COLO668 (cell line): Measurements from ENCODE around the gene FGFR4.
"Not testable (repeated sequence)": the region's sequence is repeated elsewhere in the genome, so short reads cannot be mapped to it uniquely, and the experiment has no call there.

ENCODE experiments used
- DNase-seq: peaks from one replicate; lab custom pipeline; 2025; ENCODE audit not compliant: unreplicated experiment; lab: John Stamatoyannopoulos, UW

Gene FGFR4

DNA sequence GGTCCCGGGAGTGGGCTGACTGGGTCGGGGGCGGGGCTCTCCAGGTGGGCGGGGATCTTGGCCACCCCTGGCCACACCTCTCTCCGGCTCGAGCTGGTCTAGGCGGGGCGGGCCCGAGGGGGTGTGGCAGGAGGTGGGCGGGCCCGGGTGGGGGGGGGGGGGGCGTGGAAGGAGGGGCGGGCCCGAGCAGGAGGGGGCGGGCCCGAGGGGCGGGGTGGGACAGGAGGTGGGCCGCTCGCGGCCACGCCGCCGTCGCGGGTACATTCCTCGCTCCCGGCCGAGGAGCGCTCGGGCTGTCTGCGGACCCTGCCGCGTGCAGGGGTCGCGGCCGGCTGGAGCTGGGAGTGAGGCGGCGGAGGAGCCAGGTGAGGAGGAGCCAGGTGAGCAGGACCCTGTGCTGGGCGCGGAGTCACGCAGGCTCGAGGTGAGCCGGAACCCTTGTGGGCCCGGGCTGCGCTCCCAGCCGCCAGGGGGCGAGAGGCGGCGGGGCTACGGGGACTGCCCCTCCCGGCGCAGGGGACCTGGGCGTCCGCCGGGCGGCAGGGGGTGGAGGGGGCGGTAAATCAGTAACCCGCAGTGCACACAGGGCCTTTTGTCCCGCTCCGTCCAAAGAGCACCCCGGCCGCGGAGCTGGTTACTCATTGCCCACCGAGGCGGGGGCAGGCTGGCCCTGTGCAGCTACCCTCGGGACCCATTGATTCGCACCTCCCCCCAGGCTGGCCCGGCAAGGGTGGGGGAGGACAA lies at the start of gene FGFR4:
TSS of gene FGFR4 (plus strand) at position 262 of the 744 bp plus-strand sequence. CDS start 2,688 bp downstream, outside the sequence.
- DNase-seq = peak; percentile 84

DNA sequence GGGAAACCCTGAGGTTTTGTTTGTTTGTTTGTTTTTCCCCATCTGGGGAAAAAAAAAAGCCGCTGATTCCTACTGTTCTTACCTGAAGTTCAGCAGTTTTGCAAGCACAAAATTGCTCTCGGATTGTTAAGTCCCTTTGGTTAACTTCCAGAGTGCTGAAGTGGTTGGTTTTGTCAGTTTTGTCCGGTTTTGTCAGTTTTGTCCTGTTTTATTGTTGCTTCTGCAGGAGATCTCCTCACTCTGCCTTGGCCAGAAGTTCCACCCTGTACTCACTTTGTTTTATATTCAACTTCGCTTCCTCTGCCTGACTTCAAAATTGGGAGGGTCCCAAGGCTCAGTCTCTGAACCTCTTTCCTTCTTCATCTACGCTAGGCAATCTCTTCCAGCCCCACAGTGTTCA lies 49.8 kb upstream of the FGFR4 start:
- no peak for DNase-seq

DNA sequence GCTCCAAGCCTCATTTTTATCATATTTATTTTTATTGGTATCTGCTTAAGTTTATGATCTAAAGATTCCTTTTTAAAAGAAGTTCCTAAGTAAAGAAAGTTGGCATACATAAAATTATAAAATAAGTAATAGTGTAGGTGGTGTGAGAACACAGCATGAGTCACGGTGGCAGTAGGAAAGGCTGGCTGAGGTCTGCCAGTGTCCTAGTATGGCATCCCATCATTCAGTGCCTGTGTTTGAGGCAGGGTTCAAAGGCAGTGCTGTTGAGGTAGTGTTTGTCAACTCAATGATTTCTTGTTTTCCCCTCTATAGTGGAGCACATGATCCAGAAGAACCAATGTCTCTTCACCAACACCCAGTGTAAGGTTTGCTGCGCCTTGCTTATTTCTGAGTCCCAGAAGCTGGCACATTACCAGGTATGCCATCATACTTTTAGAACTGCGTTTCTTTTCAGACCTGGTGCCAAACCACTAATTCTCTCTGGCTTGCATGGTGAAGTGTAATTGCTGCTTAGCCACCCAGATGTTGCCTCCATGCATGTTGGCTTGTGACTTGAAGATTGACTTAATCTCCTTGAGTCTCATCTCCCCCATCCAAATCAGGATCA lies 45.8 kb upstream of the FGFR4 start:
- DNase-seq = no peak

DNA sequence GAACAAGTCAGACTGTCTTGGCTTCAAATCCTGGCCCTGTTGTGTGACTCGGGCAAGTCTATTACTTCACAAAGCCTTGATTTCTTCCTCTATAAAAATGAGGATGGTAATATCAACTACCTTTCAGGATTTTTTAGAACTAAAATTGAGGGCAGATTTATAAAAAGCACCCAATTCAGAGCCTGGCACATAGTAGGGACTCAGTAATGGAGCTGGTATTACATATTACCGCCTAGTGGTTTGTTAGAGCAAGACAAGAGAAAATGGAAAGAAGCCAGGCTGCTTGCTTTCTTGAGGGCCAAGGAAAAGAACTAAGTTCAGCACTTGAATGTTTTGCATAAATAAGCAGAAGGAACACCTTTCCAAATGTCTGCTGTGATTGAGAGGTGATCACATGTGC lies 44.8 kb upstream of the FGFR4 start:
- DNase-seq = no peak

DNA sequence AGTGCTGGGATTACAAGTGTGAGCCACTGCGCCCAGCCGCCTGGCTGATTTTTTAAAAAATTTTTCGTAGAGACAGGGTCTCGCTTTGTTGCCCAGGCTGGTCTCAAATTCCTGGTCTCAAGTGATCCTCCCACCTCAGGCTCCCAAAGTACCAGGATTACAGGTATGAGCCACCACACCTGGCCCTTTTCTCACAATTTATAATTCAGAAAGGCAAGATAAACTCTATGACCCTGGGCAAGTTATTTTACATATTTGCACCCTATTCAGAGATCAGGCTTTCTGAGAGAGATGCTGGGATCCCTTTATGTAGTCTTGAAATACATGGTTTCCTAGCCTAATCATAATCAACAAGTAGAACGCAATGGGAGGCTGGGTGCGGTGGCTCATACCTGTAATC lies 43.6 kb upstream of the FGFR4 start:
- no peak for DNase-seq

DNA sequence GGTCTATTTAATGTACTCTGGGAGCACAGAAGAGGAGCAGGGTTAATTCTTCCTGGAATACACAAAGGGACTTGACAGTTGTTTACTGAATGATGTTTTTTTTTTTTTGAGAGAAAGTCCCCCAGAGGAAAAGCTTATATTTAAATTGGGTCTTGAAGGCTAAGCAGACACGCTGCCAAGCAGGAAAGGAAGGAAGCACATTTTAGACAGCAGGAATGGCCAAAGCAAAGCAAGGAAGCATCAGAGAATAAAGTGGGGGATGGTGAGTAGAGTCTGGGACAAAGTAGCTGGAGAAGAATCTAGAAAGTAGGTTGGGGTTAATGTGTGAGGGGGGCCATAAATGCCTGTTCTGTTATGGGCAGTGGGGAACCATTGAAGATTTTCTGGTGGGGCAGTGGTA lies 42.8 kb upstream of the FGFR4 start:
- DNase-seq = no peak

DNA sequence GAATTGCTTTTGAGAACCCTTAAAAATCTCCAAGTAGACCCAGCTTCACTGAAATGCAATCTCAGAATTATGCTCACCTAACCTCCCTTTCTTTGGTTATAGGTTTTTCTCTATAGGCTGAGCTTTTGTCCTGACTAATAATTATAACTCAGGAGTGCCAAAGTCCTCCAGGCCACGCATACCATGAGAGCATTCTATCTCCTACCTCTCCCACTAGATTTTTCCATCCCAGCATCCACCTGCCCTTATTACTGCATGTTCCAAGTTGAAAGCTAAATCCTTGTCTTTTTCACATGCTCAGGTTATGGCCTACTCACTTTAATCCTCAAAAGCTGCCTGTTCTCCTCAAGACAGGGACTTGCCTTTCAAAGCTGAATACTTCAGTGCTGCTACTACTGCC lies 42.1 kb upstream of the FGFR4 start:
- no peak for DNase-seq

DNA sequence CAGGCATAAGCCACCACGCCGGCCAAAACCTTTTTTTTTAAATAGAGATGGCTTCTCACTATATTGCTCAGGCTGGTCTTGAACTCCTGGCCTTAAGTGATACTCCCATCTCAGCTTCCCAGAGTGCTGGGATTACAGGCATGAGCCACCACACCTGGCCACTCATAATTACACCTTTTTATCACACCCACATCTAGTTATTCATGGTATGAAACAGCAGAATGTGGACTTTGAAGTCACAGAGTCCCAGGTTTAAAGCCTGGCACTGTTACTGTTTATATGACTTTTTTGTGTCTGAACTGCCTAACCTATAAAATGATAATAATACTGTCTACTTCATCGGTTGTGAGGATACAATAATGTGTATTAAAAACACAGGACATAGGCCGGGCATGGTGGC lies 41.1 kb upstream of the FGFR4 start:
- no peak for DNase-seq

DNA sequence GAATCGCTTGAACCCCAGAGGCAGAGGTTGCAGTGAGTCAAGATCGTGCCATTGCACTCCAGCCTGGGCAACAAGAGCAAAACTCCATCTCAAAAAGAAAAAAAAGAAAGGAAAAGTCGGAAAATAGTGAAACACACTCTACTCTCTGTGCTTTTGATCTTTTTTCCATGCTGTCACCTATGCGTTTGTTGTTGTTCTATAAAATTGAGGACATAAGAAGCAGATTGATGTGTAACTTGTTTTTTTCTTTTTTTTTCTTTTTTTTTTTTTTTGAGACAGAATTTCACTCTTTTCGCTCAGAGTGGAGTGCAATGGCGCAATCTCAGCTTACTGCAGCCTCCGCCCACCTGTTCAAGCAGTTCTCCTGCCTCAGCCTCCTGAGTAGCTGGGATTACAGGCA lies 38.2 kb upstream of the FGFR4 start:
- DNase-seq = not testable (repeated sequence)

DNA sequence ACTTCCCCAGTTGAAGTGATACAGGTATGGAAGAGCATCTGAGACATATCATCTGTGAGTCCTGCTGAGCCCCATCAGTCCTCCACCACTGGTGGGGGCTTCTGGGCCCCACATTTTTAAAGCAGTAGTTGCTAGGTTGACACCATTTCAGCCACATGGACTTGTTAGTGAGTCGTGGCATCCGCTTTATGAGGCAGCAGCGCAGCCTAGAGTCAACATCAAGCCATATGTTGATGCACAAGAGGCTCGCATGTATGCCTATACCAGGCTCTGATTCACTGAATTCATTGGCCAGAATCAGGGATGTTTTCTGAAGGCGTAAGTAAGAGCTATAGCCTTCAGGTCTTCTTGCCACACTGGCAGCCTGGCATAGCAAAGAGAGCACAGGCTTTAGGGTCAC lies 37.4 kb upstream of the FGFR4 start:
- no peak for DNase-seq

DNA sequence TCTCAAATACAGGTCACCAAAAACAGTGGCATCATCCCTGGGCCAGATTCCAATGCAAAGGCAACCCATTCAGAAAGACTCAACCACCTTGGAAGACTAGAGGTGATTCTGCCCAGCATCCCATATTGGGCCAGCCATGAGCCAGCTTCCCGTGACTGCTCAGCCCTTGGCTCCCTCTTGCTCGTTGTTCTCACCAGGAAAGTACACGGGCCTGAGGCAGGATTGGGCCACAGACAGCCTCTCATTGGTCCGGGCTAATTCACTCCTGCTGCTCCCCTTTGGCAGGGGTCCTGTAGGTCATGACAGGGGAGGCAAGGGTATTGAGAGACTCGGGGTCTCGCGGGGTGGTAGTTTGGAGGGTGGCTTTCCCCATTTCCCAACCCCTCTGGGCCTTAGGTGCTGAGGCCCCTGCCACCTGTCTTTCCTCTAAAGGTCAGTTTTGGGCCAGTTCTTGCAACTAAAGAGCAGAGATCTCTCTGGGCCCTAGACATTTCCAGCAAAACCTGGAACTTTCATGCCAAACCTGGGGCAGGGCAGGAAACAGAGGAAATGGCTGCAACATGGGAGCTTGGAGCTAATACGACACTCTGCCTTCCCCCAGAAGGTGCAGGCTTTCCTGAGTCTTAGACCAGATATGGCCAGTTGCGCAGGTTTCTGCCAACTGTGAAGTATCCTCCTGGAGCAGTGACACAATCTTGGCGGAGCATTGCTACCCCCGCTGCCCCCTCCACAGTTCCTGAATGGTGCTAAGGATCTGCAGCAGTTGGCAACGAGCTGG lies 22.0 kb upstream of the FGFR4 start:
- no peak for DNase-seq

DNA sequence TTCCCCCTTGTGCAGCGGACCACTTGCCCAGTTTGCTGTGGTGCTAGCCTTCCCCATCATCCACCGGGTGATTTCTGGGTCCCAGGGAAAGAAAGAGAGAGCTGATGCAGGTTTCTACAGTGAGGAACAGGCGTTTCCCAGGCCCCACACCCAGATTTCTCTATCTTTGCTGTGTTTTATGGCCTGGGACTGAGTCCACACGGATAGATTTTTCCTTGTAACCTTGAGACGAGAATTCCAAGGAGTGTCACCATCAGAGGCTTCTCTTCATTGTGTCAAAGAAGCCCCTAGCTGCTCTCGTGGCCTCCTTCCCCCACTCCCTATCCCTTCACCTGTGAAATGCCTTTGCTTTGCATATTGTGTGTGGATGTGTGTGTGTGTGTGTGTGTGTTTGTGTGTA lies 21.2 kb upstream of the FGFR4 start:
- no peak for DNase-seq

DNA sequence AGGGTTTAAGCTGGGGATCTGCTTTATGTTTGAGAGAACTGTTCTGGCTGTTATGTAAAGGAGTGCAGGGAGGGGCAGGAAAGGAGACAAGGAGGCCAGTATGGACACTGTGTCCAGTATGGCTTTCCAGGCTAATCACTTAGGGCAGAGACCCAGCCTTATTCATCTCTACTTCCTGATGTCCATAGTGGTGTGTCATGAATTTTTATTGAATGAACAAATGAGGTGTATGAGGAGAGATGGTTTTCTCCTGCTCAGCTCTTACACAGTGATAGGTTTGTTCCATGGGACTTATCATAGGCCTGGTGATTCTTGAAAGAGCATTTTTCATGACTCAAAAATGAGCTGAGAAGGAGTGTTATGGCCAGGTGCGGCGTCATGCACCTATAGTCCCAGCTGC lies 20.5 kb upstream of the FGFR4 start:
- DNase-seq = no peak

DNA sequence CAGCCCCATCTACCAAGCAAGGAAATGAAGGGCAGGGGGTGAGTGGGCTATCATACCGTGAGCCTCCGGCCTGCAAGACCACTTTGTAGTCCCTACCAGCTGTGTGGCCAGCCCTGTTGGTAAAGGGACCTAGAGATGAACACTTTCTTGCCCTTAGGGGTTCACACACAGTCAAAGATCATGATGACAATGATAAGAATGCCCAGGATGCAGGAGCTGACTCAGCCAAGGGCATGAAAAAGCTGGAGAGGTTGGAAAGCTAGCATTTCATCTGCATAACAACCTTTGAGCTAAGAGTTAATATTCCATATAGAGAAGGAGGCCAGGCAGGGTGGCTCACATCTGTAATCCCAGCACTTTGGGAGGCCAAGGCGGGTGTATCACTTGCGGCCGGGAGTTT lies 19.2 kb upstream of the FGFR4 start:
- no peak for DNase-seq

DNA sequence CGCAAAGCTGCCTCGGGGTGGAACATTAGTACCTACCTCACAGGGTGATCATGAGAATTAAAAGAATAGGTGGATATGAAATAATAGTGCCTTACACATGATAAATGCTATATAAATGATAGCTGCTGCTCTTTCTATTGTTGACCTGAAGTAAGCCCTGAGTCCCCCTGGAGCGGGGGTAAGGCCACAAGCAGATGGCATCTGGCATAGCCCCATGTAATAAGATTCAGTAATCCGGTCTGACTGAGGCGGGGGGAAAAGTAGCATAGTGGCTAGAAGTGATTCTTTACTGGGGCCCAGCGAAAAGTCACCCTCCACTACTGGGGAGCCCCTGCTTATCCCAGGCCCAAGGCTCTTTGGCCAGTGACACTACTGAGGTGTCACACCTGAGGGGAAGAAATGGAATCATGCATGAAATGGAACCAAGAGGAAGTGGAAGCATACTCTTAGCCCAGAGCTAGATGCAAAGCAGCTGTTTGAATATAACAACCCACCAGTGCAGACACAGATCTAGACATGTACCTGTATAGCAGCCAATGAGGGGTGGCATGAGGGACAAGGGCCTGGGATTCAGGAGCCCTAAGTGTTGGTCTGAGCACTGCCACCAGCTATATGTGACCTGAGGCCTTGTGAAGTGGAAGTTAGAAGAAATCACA lies 16.1 kb upstream of the FGFR4 start:
- DNase-seq = no peak

DNA sequence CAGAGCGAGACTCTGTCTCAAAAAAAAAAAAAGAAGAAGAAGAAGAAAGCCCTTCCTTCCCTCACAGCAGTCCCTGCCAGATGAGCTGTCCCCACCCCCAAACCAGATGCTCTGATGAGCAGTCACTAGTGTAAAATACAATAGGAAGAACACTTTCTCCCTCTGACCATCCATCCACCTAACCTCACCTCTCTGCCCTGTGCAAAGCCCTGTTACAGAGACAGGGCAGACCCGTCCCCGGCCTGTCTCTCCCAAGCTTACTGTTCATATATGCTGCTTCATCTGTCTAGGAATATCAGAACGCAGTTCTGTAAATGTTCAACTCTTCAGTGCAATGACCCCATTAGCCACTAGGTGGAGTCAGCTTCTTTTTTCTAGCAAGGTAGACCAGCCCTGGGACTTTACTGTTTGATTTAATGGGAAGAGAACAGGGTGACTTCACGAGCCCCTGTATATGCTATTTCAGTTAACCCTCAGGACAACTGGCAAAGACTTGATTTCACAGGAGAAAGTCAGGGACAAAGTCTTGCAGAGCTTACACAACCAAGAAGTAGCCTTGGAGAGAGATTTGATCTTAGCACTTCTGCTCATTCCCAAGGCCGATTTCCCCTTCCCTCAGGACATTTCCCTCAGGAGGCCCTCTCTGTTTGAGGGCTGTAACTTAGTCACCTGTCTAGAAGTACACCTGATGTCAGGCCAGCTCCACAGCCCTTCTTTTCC lies 14.9 kb upstream of the FGFR4 start:
- peak; percentile 69 for DNase-seq

DNA sequence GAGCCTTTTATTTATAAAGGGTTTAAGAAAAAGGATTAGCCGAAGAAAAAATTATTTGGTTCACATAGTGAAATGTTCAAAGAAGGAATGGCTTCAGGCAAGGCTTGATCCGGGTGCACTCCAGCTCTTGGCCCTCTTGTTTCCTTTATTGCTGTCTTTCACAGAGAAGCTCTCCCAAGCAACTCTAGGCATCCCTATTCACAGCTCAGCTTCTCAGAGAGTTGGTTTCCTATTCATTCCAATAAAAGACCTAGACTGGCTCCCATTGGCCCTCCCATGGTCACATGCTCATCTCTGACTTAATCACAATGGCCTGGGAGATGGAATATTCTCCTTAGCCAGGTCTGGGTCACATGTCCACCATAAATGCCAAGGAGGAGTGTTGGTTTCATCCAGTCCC lies 9.4 kb upstream of the FGFR4 start:
- no peak for DNase-seq

DNA sequence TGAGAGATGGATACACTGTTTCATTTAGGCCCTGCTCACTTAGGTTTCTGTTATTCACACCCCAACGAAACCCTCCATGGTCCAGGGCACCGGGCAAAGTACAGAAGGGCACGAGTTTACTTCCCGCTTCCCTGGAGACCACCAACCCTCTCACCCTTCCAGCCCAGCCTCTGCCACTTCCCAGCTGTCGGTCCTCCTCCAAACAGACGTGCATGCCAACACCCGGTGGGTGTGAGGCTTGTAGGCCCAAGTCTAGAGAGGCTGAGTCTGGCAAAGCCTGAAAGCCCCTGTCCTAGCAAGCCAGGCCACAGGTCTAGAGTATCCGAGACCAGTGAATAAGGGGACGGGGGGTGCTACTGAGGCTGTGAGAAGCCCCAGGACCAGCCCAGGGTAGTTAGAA lies 7.1 kb upstream of the FGFR4 start:
- DNase-seq = no peak

DNA sequence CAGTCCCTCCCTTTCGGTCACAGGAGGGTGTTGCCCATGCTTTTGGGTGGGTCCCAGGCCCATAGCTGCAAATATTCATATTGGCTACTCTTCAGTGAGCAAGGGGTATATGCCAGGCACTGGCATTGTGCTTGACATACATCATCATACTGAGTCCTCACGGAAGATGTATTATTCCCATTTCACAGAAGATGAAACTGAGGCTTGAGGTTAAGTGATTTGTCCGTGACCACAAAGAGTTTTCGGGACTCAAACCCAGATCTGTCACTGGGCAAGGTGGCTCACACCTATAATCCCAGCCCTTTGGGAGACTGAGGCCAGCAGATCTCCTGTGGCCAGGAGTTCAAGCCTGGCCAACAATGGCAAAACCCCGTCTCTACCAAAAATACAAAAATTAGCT lies 6.5 kb upstream of the FGFR4 start:
- DNase-seq = no peak

DNA sequence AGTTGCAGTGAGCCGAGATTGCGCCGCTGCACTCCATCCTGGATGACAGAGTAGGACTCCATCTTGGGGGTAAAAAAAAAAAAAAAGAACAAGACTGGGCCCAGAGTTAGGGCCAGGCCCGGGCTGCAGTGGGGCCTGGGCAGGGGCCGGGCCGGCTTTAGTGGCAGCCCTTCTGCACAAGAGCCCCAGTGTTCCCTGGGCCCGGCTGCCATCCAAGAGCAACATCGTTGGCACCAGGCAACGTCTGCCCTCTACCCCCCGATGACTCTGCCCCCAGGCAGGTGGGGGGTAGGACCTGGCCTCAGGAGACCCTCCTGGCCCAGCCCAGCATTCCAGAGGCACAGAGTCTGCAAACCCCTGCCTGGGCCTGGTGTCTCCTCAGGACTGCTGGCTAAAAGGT lies 4.9 kb upstream of the FGFR4 start:
- DNase-seq = no peak

DNA sequence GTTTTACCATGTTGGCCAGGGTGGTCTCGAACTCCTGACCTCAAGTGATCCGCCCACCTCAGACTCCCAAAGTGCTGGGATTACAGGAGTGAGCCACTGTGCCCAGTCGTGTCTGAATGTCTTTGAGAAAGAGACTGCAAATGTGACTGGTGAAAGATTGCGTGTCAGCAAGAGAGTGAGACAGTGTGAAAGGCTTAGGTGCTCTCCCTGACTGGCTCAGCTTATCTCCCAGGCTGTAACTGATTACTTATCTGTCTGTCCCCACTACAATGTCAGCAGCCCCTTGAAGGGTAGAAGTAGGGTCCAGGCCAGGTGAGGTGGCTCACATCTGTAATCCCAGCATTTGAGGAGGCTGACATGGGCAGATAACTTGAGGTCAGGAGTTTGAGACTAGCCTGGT lies 3.4 kb upstream of the FGFR4 start:
- no peak for DNase-seq
